HCT116 (cell line): ENCODE measurements around the gene ZBTB12.

Experiments
- CEBPB ChIP-seq: IDR thresholded peaks from 2 replicates; pipeline ENCODE4 v1.6.1; 2012; ENCODE audit warnings: low read depth
- EGR1 ChIP-seq: IDR thresholded peaks from 2 replicates; pipeline ENCODE4 v1.6.1; 2012; ENCODE audit warnings: low read depth
- SIN3A ChIP-seq: IDR thresholded peaks from 2 replicates; pipeline ENCODE4 v1.6.1; 2012; ENCODE audit warnings: low read depth
- ZNF274 ChIP-seq: fragments of 200-500 bp; sonication (Bioruptor generic); IDR thresholded peaks from 2 replicates; pipeline ENCODE4 v1.6.1; 2014; ENCODE audit warnings: mild to moderate bottlenecking, low read depth, low read length, inconsistent platforms
- TF ChIP-seq, protein P1 (sequence below): IDR thresholded peaks from 2 replicates; pipeline ENCODE4 v1.6.1; 2012; ENCODE audit warnings: low read depth
- TF ChIP-seq, protein P2 (sequence below), 3 experiments: fragments of 200-600 bp in 1 of 3; sonication (generic) in 1 of 3; IDR thresholded peaks in 2 of 3; conservative IDR thresholded peaks in 1 of 3; 2 replicates each; pipeline ENCODE4 v1.5.1; 2012 to 2017; ENCODE audit warnings: low read depth in 2 of 3, low read length in 2 of 3, antibody characterized with exemption in 1 of 3, borderline replicate concordance in 1 of 3, control low read depth in 1 of 3, mild to moderate bottlenecking in 1 of 3, mixed read lengths in 1 of 3, mixed run types in 1 of 3, moderate library complexity in 1 of 3; ENCODE audit not compliant: insufficient read depth in 1 of 3
- TF ChIP-seq, protein P3 (sequence below): IDR thresholded peaks from 2 replicates; pipeline ENCODE4 v1.6.1; 2012
- TF ChIP-seq, protein P4 (sequence below): IDR thresholded peaks from 2 replicates; pipeline ENCODE4 v1.6.1; 2011; ENCODE audit warnings: mild to moderate bottlenecking, low read length, moderate library complexity; ENCODE audit not compliant: insufficient replicate concordance; ENCODE audit errors: extremely low read depth

DNA sequence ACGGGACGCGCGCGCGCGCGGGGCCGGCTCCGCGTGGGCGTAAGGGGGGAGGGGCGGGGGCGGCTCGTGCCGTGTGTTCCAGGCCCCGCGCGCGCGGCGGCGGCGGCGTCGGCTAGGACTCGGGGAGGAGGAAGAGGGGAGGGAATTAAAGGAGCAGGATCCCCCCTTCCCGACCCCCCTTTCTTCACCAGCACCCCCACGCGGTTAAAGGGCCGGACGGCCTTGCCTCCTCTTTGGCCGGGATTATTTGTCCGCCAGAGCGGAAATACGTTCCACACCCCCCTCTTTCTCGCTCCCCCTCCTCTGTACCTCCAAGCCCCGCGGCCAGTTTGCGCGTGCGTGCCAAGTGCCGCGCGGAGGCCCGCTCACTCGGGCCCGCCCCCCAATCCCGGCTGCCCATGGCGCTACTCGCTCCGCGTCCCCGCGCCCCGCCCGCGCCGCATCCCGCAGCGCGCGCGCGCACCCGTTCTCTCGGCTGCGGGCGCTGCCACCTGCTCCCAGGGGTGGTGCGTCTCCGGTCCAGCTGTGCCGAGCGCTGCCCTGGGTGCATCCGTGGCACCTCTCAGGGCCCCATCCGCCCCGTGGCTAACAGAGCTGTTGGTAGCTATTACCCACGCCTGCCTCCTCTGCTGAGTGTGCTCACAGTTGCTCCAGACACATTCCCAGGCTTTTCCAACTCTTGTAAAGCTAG lies at the start of gene ZBTB12:
- TF ChIP-seq, protein P1, sequence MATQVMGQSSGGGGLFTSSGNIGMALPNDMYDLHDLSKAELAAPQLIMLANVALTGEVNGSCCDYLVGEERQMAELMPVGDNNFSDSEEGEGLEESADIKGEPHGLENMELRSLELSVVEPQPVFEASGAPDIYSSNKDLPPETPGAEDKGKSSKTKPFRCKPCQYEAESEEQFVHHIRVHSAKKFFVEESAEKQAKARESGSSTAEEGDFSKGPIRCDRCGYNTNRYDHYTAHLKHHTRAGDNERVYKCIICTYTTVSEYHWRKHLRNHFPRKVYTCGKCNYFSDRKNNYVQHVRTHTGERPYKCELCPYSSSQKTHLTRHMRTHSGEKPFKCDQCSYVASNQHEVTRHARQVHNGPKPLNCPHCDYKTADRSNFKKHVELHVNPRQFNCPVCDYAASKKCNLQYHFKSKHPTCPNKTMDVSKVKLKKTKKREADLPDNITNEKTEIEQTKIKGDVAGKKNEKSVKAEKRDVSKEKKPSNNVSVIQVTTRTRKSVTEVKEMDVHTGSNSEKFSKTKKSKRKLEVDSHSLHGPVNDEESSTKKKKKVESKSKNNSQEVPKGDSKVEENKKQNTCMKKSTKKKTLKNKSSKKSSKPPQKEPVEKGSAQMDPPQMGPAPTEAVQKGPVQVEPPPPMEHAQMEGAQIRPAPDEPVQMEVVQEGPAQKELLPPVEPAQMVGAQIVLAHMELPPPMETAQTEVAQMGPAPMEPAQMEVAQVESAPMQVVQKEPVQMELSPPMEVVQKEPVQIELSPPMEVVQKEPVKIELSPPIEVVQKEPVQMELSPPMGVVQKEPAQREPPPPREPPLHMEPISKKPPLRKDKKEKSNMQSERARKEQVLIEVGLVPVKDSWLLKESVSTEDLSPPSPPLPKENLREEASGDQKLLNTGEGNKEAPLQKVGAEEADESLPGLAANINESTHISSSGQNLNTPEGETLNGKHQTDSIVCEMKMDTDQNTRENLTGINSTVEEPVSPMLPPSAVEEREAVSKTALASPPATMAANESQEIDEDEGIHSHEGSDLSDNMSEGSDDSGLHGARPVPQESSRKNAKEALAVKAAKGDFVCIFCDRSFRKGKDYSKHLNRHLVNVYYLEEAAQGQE, result no peak
- peak; percentile 73 for TF ChIP-seq EGR1
- TF ChIP-seq, protein P2, sequence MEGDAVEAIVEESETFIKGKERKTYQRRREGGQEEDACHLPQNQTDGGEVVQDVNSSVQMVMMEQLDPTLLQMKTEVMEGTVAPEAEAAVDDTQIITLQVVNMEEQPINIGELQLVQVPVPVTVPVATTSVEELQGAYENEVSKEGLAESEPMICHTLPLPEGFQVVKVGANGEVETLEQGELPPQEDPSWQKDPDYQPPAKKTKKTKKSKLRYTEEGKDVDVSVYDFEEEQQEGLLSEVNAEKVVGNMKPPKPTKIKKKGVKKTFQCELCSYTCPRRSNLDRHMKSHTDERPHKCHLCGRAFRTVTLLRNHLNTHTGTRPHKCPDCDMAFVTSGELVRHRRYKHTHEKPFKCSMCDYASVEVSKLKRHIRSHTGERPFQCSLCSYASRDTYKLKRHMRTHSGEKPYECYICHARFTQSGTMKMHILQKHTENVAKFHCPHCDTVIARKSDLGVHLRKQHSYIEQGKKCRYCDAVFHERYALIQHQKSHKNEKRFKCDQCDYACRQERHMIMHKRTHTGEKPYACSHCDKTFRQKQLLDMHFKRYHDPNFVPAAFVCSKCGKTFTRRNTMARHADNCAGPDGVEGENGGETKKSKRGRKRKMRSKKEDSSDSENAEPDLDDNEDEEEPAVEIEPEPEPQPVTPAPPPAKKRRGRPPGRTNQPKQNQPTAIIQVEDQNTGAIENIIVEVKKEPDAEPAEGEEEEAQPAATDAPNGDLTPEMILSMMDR (IDR thresholded peaks at IDR 0.05 in 2 of 3, conservative IDR thresholded peaks at IDR 0.05 in 1 of 3; ENCODE audit: borderline replicate concordance in 1 of 3, insufficient read depth in 1 of 3, low read depth in 2 of 3, low read length in 2 of 3), result no peak
- TF ChIP-seq, protein P3, sequence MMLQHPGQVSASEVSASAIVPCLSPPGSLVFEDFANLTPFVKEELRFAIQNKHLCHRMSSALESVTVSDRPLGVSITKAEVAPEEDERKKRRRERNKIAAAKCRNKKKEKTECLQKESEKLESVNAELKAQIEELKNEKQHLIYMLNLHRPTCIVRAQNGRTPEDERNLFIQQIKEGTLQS, result no peak
- no peak for TF ChIP-seq ZNF274
- TF ChIP-seq SIN3A, result peak; percentile 1; the same call in 1 of the 2 replicates
- TF ChIP-seq, protein P4, sequence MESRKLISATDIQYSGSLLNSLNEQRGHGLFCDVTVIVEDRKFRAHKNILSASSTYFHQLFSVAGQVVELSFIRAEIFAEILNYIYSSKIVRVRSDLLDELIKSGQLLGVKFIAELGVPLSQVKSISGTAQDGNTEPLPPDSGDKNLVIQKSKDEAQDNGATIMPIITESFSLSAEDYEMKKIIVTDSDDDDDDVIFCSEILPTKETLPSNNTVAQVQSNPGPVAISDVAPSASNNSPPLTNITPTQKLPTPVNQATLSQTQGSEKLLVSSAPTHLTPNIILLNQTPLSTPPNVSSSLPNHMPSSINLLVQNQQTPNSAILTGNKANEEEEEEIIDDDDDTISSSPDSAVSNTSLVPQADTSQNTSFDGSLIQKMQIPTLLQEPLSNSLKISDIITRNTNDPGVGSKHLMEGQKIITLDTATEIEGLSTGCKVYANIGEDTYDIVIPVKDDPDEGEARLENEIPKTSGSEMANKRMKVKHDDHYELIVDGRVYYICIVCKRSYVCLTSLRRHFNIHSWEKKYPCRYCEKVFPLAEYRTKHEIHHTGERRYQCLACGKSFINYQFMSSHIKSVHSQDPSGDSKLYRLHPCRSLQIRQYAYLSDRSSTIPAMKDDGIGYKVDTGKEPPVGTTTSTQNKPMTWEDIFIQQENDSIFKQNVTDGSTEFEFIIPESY, result no peak
- TF ChIP-seq CEBPB, result no peak
